GM18868 (cell line): ENCODE measurements around the gene GSG1L2.

Source experiments
- ATAC-seq: cut with Tn5 transposase; IDR thresholded peaks from one replicate; pipeline ENCODE4 v1.9.1; 2021; ENCODE audit warnings: mild to moderate bottlenecking, moderate library complexity; ENCODE audit not compliant: unreplicated experiment

Gene GSG1L2

DNA sequence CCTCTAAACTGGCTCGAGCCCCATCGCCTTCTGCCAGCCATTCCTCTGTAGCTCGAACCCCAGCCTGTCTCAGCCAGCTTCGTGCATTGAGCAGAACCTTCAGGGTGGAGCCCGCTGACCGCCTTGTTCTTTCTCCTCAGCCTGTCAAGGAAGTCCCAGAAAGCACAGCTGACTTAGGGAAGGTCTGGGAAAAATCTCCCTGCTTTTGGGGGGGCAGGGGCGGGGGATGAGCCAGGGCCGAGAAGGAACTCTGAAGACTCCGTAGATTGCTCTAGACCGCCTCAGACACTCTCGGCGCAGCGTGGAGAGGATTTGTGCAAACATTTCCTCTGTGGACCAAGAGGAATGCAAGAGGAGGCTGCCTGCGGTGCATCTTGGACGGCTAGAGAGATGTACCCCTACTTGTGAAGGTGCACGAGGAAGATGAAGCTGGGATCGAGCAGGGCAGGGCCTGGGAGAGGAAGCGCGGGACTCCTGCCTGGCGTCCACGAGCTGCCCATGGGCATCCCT lies 3.8 kb upstream of the GSG1L2 start, which contains the start of gene GLP2R:
Gene GLP2R, plus strand, starts transcription at position 284 of the 510 bp plus-strand sequence. Its CDS starts 140 bp downstream, at position 424.
- ATAC-seq = no peak

GRCh38 chr17:9824797-9825338 lies 3.0 kb upstream of the GSG1L2 start:
- no peak for ATAC-seq

- ATAC-seq = no peak
These were observed 2.2 kb upstream of the GSG1L2 start for GRCh38 chr17:9824094-9824493.

- no peak for ATAC-seq
These were observed 1.4 kb downstream of the GSG1L2 start for GRCh38 chr17:9820448-9820847.

- ATAC-seq = no peak
These were observed 3.1 kb downstream of the GSG1L2 start for GRCh38 chr17:9818760-9819159.

DNA sequence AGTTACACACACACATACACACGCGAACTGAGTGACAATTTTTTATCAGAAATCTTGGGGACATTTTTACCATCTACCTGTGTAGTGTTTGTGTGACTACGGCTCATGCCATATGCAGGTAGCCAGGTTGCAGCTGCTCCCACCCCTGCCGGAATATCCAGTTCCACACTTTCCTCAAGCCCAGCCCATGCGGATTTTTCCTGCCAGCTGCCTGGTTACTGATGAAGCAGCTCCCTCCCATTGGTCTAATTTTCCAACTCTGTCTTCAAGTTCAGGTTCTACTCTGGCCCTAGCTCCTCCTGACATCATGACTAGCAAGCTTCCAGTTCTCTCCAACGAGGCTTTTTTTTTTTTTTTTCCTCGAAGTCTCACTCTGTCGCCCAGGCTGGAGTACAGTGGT lies 4.8 kb downstream of the GSG1L2 start:
- ATAC-seq = no peak

DNA sequence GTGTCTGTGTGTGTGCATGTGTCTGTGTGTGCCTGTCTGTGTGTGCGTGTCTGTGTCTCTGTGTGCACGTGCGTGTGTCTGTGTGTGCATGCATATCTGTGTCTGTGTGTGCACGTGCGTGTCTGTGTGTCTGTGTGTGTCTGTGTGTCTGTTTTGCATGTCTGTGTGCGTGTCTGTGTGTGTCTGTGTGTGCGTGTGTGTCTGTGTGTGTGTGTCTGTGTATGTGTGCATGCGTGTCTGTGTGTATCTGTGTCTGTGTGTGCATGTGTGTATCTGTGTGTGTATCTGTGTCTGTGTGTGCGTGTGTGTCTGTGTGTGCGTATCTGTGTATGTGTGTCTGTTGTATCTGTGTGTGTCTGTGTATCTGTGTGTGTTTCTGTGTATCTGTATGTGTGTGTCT lies 5.4 kb downstream of the GSG1L2 start:
- ATAC-seq = no peak

DNA sequence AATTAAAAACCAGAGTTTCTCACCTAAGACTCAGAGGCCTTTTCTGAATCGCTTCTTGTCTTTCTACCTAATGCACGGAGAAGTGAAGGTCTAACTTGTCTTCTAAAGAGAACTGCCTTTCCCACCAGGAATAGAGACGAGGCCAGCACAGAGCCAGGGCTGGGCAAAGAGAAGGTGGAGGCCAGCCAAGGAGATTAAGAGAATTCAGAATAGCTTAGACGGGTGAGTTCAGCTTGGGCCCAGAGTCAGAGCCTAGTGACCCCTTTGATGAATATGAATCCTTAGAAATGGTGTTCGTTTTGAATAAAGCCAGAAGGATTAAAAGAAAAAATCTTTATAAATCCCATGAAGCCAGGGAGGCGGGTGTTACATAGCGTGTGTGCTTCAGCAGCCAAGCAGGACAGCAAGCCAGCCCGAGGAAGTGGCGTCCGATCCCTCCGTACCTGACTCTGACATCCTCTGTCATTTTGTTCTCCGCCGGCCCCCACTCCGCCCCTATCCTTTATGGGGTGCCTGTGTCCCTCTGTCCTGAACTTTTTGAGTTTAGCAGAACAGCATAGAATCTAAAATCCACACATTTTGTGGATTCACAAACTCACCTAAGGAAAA lies 7.4 kb downstream of the GSG1L2 start:
- no peak for ATAC-seq

GRCh38 chr17:9813166-9813565 lies 8.7 kb downstream of the GSG1L2 start:
- ATAC-seq = no peak

DNA sequence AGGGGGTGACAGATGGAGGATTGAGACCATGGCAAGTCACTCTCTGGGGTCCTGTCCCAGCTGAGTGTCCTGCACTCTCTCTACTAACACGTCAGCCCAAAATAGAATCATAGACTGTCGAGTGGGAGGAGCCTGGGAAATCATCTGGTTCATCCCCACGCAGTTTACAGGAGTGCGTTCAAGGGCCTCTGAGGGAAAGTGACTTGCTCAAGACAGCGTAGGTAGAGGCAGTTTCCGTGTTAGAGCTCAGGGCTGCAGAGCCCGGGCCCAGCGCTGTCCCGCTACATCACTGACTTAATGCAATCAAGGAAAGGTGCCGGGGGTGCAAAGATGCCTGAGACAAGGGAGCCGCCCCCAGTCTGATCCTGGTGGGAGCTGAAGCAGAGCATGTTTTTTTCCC lies 10.3 kb downstream of the GSG1L2 start:
- no peak for ATAC-seq

DNA sequence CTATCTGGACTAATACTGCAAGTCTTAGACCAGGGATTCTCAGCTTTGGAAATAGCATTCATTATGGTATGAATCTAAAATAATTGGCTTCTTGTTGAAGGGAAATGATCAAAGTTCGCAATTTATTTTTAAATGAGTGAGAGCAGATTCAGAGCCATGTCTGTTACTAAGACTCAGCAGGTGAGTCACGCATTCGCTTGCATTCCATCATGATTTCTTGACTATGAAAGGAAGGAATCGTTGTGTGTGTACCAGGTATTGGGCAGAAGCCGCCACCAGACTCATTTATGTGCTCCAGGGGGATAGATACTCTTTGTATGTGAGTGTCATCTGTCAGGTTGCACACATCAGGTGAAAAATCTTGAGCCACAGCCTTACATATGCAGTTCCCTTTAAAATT lies 10.8 kb downstream of the GSG1L2 start:
- ATAC-seq = no peak

GRCh38 chr17:9810100-9810949 lies 11.6 kb downstream of the GSG1L2 start:
- ATAC-seq = no peak

DNA sequence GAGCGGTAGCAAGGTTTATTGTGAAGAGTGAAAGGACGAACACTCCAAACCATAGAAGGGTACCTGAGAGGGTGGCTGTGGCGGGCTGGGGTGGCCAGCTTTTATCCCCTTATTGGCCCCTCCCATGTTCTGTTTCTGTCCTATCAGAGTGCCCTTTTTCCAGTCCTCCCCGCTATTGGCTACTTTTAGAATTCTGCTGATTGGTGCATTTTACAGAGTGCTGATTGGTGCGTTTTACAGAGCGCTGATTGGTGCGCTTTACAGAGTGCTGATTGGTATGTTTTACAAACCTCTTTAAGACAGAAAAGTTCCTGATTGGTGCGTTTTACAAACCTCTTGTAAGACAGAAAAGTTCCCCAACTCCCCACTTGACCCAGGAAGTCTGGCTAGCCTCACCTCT lies 12.5 kb downstream of the GSG1L2 start:
- ATAC-seq = no peak

GRCh38 chr17:9806699-9807098 lies 15.2 kb downstream of the GSG1L2 start:
- ATAC-seq = no peak

- ATAC-seq = no peak
These were observed 16.1 kb downstream of the GSG1L2 start for GRCh38 chr17:9805769-9806168.

GRCh38 chr17:9802697-9803096 lies 19.2 kb downstream of the GSG1L2 start:
- no peak for ATAC-seq

DNA sequence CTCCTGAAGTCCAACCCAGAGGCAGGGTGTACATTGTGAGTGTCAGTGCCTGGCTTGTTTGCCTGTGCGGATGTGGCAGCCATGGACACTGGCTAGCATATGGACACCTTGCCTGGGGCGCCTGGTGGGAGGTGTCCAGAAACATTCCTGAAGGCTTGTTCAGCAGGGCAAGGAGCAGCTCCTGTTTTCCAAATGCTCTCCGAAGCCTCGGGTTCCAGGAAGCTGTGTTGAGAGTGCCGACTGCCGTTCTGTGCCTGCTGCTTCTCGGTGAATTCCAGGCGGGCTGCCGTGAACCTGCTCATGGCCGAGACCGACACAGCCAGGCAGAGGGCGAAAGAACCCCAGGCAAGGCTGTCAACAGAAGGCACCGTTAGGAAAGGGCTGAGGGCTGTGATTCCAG lies 19.6 kb downstream of the GSG1L2 start:
- ATAC-seq = no peak

GRCh38 chr17:9801505-9801904 lies 20.4 kb downstream of the GSG1L2 start:
- ATAC-seq = no peak

DNA sequence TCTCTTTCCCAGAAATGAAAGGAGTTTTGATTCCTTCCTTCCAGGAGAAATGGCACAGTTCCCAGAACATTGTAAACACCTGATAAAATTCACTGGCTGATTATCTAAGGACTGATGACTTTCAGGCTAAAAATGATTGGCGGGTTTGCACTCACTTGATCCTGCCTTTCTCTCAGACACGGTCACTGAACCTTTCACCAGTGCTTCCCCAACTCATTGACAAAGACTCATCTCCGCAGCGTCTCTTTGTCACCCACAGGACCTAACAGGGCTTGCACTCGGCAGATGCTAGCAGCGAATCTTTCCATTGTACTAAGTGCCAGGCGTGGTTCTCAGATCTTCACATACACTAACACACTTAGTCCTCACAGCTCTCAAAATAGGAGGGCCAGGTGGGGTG lies 23.2 kb downstream of the GSG1L2 start:
- no peak for ATAC-seq

- ATAC-seq = no peak
These were observed 23.9 kb downstream of the GSG1L2 start for GRCh38 chr17:9798008-9798407.

- ATAC-seq = no peak
These were observed 29.6 kb downstream of the GSG1L2 start for GRCh38 chr17:9792181-9792840.
